Right cardiac atrium (tissue), 5 donors: ENCODE results near the gene VAX1. TPM values are rescaled to one million over a fixed set of nuclear protein-coding genes. Genes with fewer than 3 reads are reported as not detected.
"Not testable (repeated sequence)": the region's sequence is repeated elsewhere in the genome, so short reads cannot be mapped to it uniquely, and the experiment has no call there.

Experiments
- ATAC-seq, 2 donors: fragments of 200-7000 bp; cut with Tn5 transposase; one replicate each; pipeline versions ENCODE4 v1.8.0 to v1.9.1; 2020; ENCODE audit warnings: moderate library complexity in 2 of 2, mild to moderate bottlenecking in 1 of 2
- DNase-seq, 3 donors: peaks; one replicate each; pipeline ENCODE4 v3.0.0-alpha.2; 2020
- H3K27ac ChIP-seq: one replicate; pipeline ENCODE4 v1.5.1; 2013; ENCODE audit warnings: mild to moderate bottlenecking, low read length, control low read depth, moderate library complexity
- H3K27me3 ChIP-seq: one replicate; pipeline ENCODE4 v1.6.1; 2013; ENCODE audit not compliant: control insufficient read depth, insufficient read depth
- H3K4me1 ChIP-seq: one replicate; pipeline ENCODE4 v1.6.1; 2013; ENCODE audit warnings: low read length; ENCODE audit not compliant: control insufficient read depth, insufficient read depth
- H3K4me3 ChIP-seq: one replicate; pipeline ENCODE4 v1.5.1; 2013; ENCODE audit warnings: low read length, control low read depth
- H3K9me3 ChIP-seq: one replicate; pipeline ENCODE4 v1.6.1; 2013; ENCODE audit warnings: low read length; ENCODE audit not compliant: control insufficient read depth
- WGBS: extraction: QIAGEN DNeasy Blood & Tissue Kit; methylation state at CpG from one replicate; pipeline ENCODE4 v1.1.7; 2013; 5-methylcytosine and 5-hydroxymethylcytosine counted together
- intact Hi-C, 4 donors: fragments of 100-400 bp; cut with DNase I; formaldehyde crosslinking; loops; one replicate each; pipeline versions ENCODE4 v1.11.0 to v1.14.0; 2022 to 2023
- polyA plus RNA-seq: library from polyadenylated mRNA; stranded (reverse); fragments of 200-250 nt; gene quantifications from one replicate; pipeline ENCODE4 v1.2.3, GENCODE V29; 2013
- total RNA-seq, 4 donors: library from RNA; stranded (reverse); fragmentation: NEBNext Ultra II Directional; extraction: Animal tissue kit (Norgen Biotek cat#: 25700); gene quantifications; one replicate each; pipeline ENCODE4 v1.2.1, GENCODE V29; 2021
- donor health status: healthy with polysubstance abuse.
- donor health status: DM: no; HTN: yes; CAD: no.
- donor health status: DM: no; HTN: no; CAD: no.
- donor health status: DM: no; HTN: yes; CAD: no; lungs with severe emphysema.
- donor health status: DM: yes; HTN: yes; CAD: no.

VAX1 gene
- total and polyA plus RNA-seq, 5 donors: not detected

DNA sequence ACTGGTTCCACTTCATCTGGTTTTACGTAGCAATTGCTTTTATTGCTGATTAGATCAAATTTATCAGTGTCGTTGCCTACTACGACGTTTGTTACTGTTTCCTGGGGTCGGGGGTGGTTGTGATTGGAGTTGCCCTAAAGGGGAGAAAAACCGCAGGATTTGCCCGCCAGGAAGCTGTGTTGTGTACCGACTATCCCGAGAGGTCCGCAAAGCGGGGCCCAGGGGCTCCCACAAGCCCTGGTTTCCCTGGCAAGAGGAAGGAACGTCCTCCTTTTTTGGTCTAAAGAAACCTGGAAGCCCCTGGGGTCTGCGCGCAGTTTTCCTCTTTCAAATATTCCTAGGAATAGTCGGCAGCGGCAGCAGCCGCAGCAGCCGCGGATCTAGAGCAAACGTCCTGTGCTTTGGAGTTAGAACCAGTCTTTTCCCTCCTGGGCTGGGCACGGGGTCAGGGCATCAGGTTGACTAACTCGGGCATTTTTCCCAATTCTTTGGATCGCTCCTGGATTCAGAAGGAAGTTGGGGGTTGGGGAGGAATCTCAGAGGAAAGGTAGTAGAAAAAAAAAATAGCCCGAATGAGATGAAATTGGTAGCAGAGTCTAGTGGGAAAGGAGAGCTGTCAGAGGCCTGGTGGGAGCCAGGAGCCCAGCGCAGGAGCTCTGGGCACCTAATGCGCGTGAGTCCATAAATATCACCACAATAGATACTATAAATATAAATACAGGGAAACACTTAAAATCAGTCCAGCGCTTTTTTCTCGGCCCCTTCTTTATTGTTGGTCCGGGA lies 4.6 kb downstream of the VAX1 start:
- peak overlapping the region; percentile 47 for H3K4me3 ChIP-seq

DNA sequence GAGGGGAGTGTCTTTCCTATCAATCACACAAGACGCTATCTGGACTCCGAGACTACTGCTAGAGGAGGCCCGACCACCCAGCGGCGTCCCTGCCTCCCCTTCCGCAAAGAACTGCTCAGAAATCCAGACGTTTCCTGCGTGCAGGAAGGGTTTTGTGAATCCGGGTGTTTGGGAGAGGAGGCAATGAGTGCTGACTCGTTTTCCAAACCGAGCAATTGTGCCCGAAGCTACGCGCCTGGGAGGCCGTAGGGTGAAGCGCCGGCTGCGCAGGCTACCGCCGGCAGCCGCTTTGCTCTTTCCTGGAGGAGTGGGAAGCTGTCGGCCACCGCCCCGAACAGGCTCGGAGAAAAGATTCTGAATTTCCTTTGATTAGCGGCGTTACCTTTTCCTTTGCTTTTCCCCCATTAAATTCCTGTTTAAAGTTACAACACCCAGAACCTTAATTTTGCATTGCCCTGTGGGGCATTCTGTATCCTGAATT lies 5.3 kb downstream of the VAX1 start:
- ATAC-seq (no peak), DNase-seq (no peak)
- intact Hi-C loops: no loop called here
- no peak overlapping the region for H3K4me3 ChIP-seq
- 3% methylated on average over 27 of the region's 27 CpGs for WGBS
- H3K9me3 ChIP-seq: no peaks in the 10 kb centered on the region
- H3K27me3 ChIP-seq: no peaks in the 10 kb centered on the region
- no peak overlapping the region for H3K27ac ChIP-seq
- no peaks in the 10 kb centered on the region for H3K4me1 ChIP-seq

More for the DNA sequence above, 4.6 kb downstream of the VAX1 start:
- Histone ChIP-seq H3K4me1 (no peaks in the 10 kb centered on the region), H3K27ac (no peak overlapping the region), H3K9me3 (no peaks in the 10 kb centered on the region), H3K27me3 (no peaks in the 10 kb centered on the region)
- 7% methylated on average over 30 of the region's 30 CpGs for WGBS
- intact Hi-C loops: no loop called here
- ATAC-seq (no peak), DNase-seq (no peak)

DNA sequence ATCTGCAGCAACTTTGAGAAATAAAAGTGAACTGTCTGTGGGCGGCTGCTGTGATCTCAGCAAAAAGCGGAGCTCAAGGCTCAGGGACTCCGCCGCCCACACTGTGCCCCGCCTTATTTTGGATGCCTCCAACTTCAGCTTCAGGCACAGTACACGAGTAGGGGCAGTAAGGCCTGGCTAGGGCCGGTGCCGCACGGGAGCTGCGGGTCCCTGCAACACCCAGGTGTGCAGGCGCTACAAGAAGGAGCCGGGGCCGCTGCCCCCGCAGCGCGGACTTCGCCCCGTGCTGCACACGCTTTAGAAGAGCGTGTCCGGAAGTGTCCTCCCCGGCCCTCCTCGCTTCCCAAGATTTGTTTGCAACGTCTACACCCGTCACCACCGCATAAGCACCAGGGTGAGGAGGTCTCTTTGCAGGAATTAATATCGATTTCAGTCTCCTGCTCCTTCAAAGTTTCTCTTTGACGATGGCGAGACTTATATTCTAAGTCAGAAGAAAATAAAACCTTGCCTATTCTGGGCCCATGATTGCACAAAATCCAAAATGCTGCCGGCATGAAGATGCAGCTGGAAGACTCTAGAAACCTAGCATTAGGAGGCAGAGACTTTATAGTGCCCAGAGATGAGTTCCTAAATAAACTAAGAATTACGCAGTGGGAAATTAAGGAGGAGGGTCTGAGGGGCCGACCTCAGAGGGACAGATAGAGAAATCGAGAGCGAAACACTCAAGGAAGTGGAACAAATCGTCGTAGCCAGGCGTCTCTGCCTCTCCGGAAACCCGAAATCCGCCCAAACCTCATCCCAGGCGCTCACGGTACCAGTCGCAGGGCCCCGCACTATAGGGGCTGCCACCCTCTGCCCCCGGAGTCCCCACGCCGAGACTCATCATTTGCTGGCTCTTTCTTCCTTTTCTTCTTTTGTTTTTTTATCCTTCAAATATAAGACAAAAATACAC lies 6.4 kb downstream of the VAX1 start:
- ATAC-seq: peak in 1 of 2 donors; percentile 13
- no peaks in the 10 kb centered on the region for H3K9me3 ChIP-seq
- no peaks in the 10 kb centered on the region for H3K27me3 ChIP-seq
- H3K4me3 ChIP-seq: peak overlapping the region; percentile 7
- WGBS: 4% methylated on average over 47 of the region's 47 CpGs
- intact Hi-C loops: no loop called here
- no peak for DNase-seq
- H3K27ac ChIP-seq: no peak overlapping the region
- H3K4me1 ChIP-seq: no peaks in the 10 kb centered on the region

DNA sequence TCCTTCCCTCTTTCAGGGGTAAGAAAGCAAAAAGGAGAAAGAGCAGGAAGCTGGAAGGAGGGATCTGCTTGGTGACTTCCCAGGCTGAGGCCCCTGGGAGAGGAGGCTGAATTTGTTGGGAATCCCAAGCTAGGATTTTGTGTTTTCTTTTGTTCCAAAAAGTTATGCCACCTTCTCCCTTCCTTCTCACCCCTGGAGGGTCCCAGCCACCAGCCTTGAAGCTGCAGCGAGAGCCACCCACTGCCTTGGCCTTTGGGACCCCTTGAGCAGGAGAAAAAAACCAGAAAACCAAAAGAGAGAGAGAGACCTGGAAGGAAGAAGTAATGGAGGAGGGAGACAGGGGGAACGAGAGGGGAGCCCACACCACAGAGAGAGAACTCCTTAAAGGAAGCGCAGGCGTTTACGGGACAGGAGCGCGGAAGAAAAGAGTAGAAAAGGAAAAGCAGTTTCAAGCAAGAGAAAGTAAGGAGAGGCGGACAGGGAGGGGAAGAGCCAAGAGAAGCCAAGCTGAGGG lies 7.2 kb downstream of the VAX1 start:
- H3K4me3 ChIP-seq: peak overlapping the region; percentile 7
- DNase-seq (no peak), ATAC-seq (no peak)
- 22% methylated on average over 8 of the region's 8 CpGs for WGBS
- H3K27me3 ChIP-seq: no peaks in the 10 kb centered on the region
- no peak overlapping the region for H3K27ac ChIP-seq
- no peaks in the 10 kb centered on the region for H3K9me3 ChIP-seq
- no peaks in the 10 kb centered on the region for H3K4me1 ChIP-seq
- intact Hi-C loops: no loop called here

DNA sequence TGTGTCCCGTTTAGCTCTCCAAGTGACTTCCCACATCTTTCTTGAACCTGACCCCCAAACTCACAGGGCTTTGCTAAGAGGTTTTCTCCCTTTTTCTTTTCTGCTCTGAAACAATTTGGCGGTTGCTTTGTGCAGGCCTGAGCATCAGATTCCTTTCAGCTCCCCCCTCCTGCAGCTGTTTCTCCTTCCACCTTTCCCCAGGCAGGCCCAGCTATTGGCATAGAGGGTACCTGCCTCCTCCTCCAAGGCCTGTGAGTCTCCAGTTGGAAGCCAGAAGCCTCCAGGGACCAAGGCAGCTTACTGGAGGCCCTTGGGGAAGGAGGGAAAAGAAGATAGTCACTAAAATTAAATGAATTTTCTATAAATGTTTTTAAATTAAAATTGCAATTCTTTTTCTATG lies 7.7 kb downstream of the VAX1 start:
- 70% methylated on average over 2 of the region's 2 CpGs for WGBS
- ATAC-seq: no peak
- Histone ChIP-seq H3K27ac (no peak overlapping the region), H3K4me1 (no peaks in the 10 kb centered on the region), H3K4me3 (no peak overlapping the region), H3K9me3 (no peaks in the 10 kb centered on the region), H3K27me3 (no peaks in the 10 kb centered on the region)
- intact Hi-C loops: no loop called here
- no peak for DNase-seq

DNA sequence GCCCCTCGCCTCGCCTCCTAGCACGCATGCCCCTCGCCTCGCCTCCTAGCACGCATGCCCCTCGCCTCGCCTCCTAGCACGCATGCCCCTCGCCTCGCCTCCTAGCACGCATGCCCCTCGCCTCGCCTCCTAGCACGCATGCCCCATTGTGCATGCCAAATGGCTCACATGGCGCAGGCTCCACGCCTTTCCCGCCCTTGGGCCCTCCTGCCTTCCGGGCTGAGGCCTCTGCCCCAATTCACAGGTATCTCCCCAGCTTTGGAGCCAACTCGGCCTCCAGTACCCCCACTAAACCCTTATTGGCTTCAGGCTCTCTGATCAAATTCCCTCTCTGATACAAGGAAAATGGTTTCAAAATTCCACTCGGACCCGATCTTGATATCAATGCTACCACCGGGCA lies 11.4 kb downstream of the VAX1 start:
- intact Hi-C loops, ATAC-seq, H3K27me3 ChIP-seq, H3K27ac ChIP-seq, H3K4me1 ChIP-seq, DNase-seq, H3K4me3 ChIP-seq, H3K9me3 ChIP-seq: not testable (repeated sequence)
- 95% methylated on average over 15 of the region's 23 CpGs for WGBS

DNA sequence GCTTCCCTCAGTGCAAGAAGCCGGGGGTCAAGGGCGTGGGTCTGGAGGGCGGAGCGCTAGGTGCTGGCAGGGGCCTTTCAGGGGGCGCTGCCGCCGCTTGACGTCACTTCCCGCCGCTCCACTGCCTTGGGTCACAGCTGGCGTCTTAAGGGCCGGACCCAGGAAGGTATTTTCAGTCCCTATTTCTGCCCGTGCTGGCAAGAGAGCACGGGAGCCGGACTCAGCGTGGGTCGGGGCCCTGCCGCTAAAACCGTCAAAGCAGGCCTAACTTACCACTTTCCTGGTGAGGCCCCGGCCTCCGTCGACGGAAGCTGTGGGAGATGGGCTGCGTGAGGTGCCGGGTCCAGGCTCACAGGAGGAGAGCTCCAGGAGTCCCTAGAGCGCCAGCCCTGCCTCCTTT lies 12.0 kb downstream of the VAX1 start:
- Histone ChIP-seq H3K9me3 (no peaks in the 10 kb centered on the region), H3K27me3 (peaks cover 4% of the 10 kb centered on the region), H3K4me1 (no peaks in the 10 kb centered on the region), H3K27ac (no peak overlapping the region), H3K4me3 (no peak overlapping the region)
- no peak for ATAC-seq
- no peak for DNase-seq
- intact Hi-C loops: no loop called here
- 57% methylated on average over 26 of the region's 26 CpGs for WGBS

DNA sequence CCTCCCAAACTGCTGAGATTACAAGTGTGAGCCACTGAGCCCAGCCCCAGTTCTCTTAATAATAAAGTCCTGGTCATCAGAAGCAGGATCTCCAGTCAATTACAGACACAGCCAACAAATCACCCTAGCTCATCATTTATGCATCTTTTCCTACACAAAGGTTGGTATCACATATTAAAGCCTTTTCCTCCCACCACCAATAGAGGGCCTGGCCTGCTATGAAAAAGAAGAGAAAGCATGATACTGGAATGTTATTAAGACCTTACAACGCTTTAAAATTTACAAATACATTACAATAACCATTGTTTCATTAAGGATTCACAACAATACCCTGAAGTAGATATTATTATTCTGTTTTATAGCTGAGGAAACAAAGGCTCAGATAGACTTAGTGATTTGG lies 25.9 kb downstream of the VAX1 start:
- 36% methylated on average over 1 of the region's 1 CpG for WGBS
- intact Hi-C loops: no loop called here
- no peaks in the 10 kb centered on the region for H3K27me3 ChIP-seq

DNA sequence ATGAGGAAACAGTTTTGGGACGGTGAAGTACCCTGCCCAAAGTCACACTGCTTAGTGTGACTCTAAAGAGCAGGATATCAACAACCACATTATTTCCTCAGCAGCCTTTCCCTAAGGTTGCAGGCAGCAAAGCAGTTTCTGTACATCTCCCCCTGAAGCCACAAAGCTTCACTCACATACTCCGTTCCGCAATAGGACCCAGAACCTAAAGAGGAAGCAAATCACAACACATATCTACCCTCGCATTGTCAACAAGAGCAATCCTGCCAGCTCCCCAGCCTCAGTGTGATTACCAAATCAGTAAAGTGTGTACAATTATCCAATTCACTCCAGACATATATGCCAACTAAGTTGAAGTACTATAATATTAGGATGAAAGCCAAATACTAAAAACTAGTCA lies 30.8 kb downstream of the VAX1 start:
- WGBS: 36% methylated on average over 4 of the region's 4 CpGs
- Histone ChIP-seq H3K27me3 (no peaks in the 10 kb centered on the region), H3K4me3 (no peak overlapping the region), H3K27ac (no peak overlapping the region), H3K4me1 (no peaks in the 10 kb centered on the region), H3K9me3 (no peaks in the 10 kb centered on the region)
- no peak for ATAC-seq
- no peak for DNase-seq
- intact Hi-C loops: no loop called here

More for the DNA sequence above, 25.9 kb downstream of the VAX1 start:
- no peaks in the 10 kb centered on the region for H3K4me1 ChIP-seq
- DNase-seq: no peak
- ATAC-seq: no peak
- no peak overlapping the region for H3K27ac ChIP-seq
- H3K4me3 ChIP-seq: no peak overlapping the region
- H3K9me3 ChIP-seq: no peaks in the 10 kb centered on the region

DNA sequence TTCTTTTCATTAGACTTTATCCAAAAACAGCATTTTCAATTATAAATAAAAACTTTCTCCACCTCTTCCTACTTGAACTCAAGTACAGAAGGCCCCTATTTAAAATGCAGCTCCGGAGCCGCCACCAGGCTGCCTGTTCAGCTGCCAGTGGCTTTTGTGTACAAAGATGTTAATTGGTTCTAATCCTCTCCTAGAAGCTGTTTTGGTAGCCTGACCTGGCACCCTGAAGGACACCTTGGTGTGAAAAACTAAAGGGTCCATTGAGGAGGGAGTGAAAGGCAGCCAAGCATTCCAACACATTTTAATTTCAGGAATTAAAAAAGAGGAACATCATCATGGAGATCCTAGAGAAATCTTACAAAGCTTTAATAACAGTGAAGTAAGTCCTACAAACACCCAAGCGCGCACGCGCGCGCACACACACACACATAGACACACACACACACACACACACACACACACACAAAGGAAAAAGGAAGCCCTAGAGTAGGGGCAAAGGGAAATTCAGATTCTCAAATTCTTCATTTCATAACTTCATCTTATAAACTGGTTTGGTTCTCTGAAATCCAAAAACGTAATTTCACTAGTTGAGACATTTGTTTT lies 41.4 kb downstream of the VAX1 start:
- H3K27me3 ChIP-seq: no peaks in the 10 kb centered on the region
- 79% methylated on average over 9 of the region's 9 CpGs for WGBS
- H3K4me3 ChIP-seq: no peak overlapping the region
- H3K27ac ChIP-seq: no peak overlapping the region
- ATAC-seq (no peak), DNase-seq (no peak)
- intact Hi-C loops: no loop called here
- H3K4me1 ChIP-seq: no peaks in the 10 kb centered on the region
- H3K9me3 ChIP-seq: no peaks in the 10 kb centered on the region
